ENCODE results near the gene RAB43.
"Not testable (repeated sequence)": the region's sequence is repeated elsewhere in the genome, so short reads cannot be mapped to it uniquely, and the experiment has no call there.

Gene RAB43

GRCh38 chr3:129121792-129122411, at the start of gene RAB43:
TSS of gene RAB43 (minus strand) at chr3:129121804. CDS start at chr3:129121489, 315 bp downstream.
- peak; percentile 55 for DNase-seq (ENCODE audit: low read depth)

- no peak for DNase-seq (ENCODE audit: low read depth)
These were observed 45.2 kb upstream of the RAB43 start for GRCh38 chr3:129166579-129167332.

- not testable (repeated sequence) for DNase-seq (ENCODE audit: low read depth)
These were observed 44.0 kb upstream of the RAB43 start for GRCh38 chr3:129165594-129165993.

- DNase-seq (ENCODE audit: low read depth): no peak
These were observed 42.9 kb upstream of the RAB43 start for GRCh38 chr3:129164500-129164899.

DNA sequence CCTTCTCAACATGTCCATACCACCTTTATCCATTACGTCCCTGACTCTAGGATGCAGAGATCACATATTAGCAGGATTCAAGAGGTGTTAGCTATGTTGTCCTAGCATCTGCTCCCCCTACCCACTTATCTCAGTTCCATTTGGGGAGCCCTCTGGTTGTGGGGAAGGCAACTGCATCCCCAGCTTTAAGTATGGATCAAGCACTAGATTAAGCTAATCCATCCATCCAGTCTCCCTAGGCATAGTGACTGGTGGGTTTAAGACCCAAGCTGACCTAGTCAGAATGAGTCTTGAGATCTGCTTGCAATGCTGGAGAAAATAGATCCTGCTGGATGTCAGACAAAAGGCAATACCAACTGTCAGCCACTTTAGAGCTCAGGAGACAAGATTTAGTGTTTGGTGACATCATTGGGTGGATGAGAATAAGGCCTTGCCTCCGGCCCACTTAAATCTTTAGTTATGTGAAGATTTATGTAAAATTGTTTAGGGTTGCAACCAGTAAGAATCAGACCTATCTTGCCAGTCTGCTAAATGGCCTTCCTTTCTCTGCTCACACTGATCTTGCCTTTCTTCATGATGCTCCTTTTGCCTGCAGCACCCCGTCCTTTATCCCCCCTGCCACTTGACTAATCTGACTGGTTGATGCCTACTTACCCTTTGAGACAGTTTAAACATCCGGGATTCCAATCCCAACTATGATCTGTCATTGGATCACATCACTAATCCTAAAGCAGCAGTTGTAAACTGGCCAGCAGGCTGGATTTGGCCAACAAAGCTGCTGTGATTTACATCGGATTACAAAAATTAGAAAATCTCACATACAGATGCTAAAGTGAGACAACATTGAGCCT, 41.4 kb upstream of the RAB43 start:
- no peak for DNase-seq (ENCODE audit: low read depth)

- no peak for DNase-seq (ENCODE audit: low read depth)
These were observed 40.3 kb upstream of the RAB43 start for GRCh38 chr3:129161860-129162271.

DNA sequence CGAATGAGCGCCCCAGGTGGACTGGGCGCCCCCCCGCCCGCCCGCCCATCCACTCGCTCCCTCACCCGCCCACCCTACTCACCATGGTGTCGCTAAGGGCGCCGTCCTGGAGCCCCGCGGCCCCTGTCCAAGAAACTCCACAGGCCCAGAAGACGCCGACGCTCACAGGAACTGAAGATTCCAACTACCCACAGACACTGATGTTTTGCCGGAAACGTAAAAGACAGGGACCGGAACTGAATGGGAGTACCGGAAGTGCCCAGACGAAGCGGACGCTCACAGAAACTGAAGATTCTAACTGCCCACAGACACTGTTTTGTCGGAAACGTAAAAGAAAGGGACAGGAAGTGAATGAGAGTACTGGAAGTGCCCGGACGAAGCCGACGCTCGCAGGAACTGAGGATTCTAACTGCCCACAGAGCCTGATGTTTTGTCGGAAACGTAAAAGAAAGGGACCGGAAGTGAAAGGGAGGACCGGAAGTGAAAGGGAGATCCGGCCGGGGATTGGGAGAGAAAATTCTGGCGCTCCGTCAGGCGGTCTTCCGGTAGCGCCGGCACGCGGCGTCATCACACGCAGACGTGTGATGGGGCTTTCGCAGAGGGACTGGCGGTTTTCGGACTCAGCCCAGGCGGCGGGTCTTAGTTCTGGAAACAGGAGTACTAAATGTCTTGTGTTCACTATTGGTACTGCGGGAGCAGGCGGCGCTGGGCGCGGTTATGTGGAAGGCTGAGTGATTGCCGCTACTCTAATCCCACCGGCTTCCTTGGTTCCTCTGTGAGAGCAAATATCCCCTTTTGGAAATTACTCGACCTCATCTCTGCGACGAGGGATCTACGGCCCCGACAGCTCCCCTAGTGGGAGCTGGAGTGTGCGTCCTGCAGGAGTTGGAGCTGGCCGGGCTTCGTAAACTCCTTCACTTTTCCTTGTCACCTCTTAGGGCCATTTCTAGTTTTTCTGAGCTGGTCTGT, 39.6 kb upstream of the RAB43 start, which contains the start of gene ISY1:
Gene ISY1 (minus strand): TSS at position 173 of the 969 bp plus-strand sequence. CDS start 88 bp downstream, at position 85.
- DNase-seq (ENCODE audit: low read depth): peak; percentile 92

- no peak for DNase-seq (ENCODE audit: low read depth)
These were observed 23.2 kb upstream of the RAB43 start for GRCh38 chr3:129144786-129145185.

DNA sequence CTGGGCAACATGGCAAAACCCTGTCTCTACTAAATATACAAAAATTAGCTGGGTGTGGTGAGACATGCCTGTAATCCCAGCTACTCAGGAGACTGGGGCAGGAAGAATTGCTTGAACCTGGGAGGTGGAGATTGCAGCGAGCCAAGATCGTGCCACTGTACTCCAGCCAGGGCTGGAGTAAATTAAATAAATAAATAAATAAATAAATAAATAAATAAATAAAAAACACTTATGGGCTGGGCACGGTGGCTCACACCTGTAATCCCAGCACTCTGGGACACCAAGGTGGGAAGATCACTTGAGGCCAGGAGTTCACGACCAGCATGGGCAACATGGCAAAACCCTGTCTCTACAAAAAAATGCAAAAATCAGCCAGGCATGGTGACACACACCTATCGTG, 19.4 kb upstream of the RAB43 start:
- DNase-seq (ENCODE audit: low read depth): not testable (repeated sequence)

DNA sequence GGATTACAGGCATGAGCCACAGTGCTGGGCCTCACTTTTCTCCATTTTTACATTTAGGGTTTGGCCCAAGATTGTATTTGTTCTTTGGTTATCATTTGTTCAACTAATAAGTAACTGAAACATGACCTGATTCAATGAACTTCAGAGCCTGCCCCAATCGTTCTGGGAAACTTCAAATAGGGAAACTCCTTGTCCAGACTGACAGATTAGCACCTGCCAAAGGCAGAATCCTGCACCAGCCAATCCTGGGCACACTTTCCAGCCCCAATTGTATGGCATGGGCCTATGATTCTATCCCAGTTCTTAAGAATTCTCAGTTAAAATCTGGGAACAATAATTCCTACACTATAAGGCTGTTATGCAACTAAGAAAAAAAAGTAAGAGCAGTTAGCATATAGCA, 18.3 kb upstream of the RAB43 start:
- no peak for DNase-seq (ENCODE audit: low read depth)

DNA sequence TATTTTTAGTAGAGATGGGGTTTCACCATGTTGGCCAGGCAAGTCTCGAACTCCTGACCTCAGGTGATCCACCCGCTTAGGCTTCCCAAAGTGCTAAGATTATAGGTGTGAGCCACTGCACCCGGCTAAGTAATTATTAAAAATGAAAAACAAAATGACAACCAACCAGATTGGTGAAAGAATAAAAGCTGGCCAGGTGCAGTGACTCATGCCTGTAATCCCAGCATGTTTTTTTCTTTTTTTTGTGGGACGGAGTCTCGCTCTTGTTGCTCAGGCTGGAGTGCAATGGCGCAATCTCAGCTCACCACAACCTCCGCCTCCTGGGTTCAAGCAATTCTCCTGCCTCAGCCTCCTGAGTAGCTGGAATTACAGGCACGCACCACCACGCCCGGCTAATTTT, 14.7 kb upstream of the RAB43 start:
- not testable (repeated sequence) for DNase-seq (ENCODE audit: low read depth)

DNA sequence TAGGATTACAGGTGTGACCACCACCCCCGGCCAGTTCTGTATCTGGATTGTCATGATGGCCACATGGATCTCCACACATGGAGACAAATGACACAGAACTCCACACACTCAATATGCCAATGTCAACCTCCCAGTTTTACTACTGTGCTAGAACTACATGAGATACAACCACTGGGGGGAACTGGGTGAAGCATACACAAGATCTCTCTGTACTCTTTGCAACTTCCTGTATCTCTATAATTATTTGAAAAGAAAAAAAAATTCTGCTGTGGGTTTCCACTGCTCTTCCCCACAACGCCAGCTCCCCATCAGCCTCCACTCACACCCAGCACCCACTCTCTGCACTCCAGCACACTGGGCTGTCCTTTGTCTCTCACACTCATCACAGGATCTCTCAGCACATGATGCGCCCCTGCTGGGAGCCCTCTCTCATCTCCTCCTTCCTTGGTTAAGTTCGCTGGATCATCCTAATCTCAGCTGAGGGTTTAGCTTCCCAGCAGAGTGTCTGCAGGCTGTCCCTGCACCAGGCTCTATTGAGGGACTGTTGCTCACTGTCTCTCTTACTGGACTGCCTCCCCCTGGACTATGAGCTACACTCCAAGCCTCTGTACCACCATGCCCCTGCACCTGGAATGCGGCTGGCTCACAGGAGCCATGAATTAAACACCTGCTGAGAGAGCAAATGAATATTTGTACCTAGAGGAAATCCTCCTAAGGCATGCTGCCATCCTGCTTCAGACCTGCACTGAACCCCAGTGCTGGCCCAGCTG, 10.7 kb upstream of the RAB43 start:
- DNase-seq (ENCODE audit: low read depth): no peak

DNA sequence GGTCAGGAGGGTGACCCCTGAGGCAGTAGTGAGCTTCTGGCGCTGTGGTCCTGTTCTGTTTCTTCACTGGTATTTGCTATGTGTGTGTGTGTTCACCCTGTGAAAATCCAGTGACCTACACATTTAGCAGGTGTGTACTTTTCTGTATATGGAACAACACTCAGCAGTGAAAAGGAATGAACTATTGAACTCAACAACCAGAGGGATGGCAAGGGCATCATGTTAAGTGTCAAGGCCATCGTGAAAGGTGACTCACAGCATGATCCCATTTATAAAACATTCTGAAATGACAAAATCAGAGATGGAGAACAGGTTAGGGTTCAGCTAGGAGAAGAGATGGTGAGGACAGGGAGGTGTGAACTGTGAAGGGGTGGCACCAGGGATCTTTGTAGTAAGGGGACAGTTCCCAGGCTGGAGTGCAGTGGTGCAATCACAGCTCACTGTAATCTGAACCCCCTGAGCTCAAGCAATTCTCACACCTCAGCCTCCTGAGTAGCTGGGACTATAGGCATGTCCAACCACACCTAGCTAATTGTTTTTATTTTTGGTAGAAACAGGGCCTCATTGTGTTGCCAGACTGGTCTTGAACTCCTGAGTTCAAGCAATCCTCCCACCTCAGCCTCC, 10.0 kb upstream of the RAB43 start:
- DNase-seq (ENCODE audit: low read depth): no peak

GRCh38 chr3:129130291-129130813, 8.7 kb upstream of the RAB43 start:
- DNase-seq (ENCODE audit: low read depth): no peak

- no peak for DNase-seq (ENCODE audit: low read depth)
These were observed 7.0 kb upstream of the RAB43 start for GRCh38 chr3:129128357-129129155.

GRCh38 chr3:129126726-129127280, 5.2 kb upstream of the RAB43 start:
- no peak for DNase-seq (ENCODE audit: low read depth)

DNA sequence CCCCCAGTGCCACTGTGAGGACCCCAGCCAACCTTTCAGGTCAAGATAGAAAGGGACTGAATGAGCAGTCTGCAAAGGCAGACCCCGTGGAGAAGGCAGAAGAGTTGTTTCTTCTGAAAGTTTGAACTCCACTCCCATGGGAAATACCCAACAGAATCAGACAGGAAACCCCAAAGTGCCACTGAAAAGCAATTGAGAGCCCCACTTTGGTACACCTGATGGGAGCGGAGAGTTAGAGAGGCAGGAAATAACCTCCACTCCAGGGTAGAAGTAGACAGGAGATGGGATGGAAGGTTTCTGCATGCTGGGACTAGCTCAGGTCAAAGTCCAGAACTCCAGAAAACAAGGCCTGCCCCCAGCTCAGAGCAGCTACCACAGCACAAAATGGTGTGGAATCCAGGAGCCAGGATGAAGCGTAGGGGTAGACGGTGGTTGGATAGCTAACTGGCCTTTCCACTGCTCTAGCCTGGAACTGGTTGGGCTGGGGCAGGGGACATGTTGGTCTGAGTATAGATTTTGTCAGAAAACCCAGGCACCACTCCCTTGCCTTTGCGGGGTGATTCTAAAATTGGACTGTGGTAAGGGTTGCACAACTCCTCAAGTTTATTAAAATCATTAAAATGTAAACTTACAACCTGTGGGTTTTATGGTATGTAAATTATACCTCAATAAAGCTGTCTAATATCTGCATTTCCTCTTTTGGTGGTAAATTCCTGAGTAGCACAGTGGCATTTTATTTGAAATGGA, 1.9 kb upstream of the RAB43 start:
- DNase-seq (ENCODE audit: low read depth): no peak

- no peak for DNase-seq (ENCODE audit: low read depth)
These were observed 908 bp upstream of the RAB43 start for GRCh38 chr3:129122412-129123011.

All from fibroblast of the conjunctiva (primary cell).